ENCODE data around the gene IFT57.
A peak's percentile ranks its signal among the peaks of the same experiment; 100 is the strongest.
"Not testable (repeated sequence)": the region's sequence is repeated elsewhere in the genome, so short reads cannot be mapped to it uniquely, and the experiment has no call there.

Gene IFT57

GRCh38 chr3:108221911-108222852 is at the start of gene IFT57:
TSS of gene IFT57 (minus strand) at chr3:108222424. CDS start at chr3:108222322, 102 bp downstream.
- peak; percentile 98 to 99 for DNase-seq
- TF ChIP-seq CTCF (IDR thresholded peaks at IDR 0.05) = no peak
- H3K9me3 ChIP-seq = no peaks in the 10 kb centered on the region
- intact Hi-C loops (cut with DNase I; ENCODE audit: low total_unique reads) = loop anchor here (2.0 kb wide), 1 partner anchor 129 kb away; no protein-coding TSS in a partner anchor
- peak within 1 kb of the TSS; percentile 73 to 92 for H3K4me3 ChIP-seq
- H3K27me3 ChIP-seq = no peaks in the 10 kb centered on the region
- H3K4me1 ChIP-seq = peaks cover 0 to 44% (median 14%) of the 10 kb centered on the region in 4 donors
- peaks cover 0 to under 1% (median 0%) of the 10 kb centered on the region in 3 donors for H3K36me3 ChIP-seq
- H3K27ac ChIP-seq = peak within 1 kb of the TSS; percentile 83 to 88

- TF ChIP-seq CTCF (IDR thresholded peaks at IDR 0.05) = no peak
- intact Hi-C loops (cut with DNase I; ENCODE audit: low total_unique reads) = no loop called here
Observed at GRCh38 chr3:108271626-108272025, 49.4 kb upstream of the IFT57 start.

GRCh38 chr3:108268235-108268634 is 46.0 kb upstream of the IFT57 start:
- H3K4me1 ChIP-seq; H3K9me3 ChIP-seq; H3K27me3 ChIP-seq; DNase-seq; H3K27ac ChIP-seq; H3K4me3 ChIP-seq; H3K36me3 ChIP-seq; intact Hi-C loops (cut with DNase I; ENCODE audit: low total_unique reads): not testable (repeated sequence)

More at GRCh38 chr3:108271626-108272025, 49.4 kb upstream of the IFT57 start:
- no peaks in the 10 kb centered on the region for H3K27me3 ChIP-seq
- H3K9me3 ChIP-seq = peaks cover 0 to 2% (median 0%) of the 10 kb centered on the region in 3 donors
- no peaks in the 10 kb centered on the region for H3K36me3 ChIP-seq
- H3K4me3 ChIP-seq = no peak overlapping the region
- no peak overlapping the region for H3K27ac ChIP-seq
- no peak for DNase-seq
- no peaks in the 10 kb centered on the region for H3K4me1 ChIP-seq

GRCh38 chr3:108264534-108265298 is 42.5 kb upstream of the IFT57 start:
- DNase-seq; H3K27ac ChIP-seq; H3K27me3 ChIP-seq; H3K4me3 ChIP-seq; H3K36me3 ChIP-seq; H3K4me1 ChIP-seq; intact Hi-C loops (cut with DNase I; ENCODE audit: low total_unique reads); H3K9me3 ChIP-seq: not testable (repeated sequence)

GRCh38 chr3:108255131-108255530 is 32.9 kb upstream of the IFT57 start:
- no peaks in the 10 kb centered on the region for H3K27me3 ChIP-seq
- H3K4me1 ChIP-seq = no peaks in the 10 kb centered on the region
- no peaks in the 10 kb centered on the region for H3K9me3 ChIP-seq
- DNase-seq = no peak
- H3K36me3 ChIP-seq = no peaks in the 10 kb centered on the region
- no peak overlapping the region for H3K27ac ChIP-seq
- H3K4me3 ChIP-seq = no peak overlapping the region
- no peak for TF ChIP-seq CTCF (IDR thresholded peaks at IDR 0.05)
- intact Hi-C loops (cut with DNase I; ENCODE audit: low total_unique reads) = no loop called here

GRCh38 chr3:108251844-108252243 is 29.6 kb upstream of the IFT57 start:
- Histone ChIP-seq H3K27me3 (no peaks in the 10 kb centered on the region), H3K4me1 (no peaks in the 10 kb centered on the region), H3K27ac (no peak overlapping the region), H3K9me3 (no peaks in the 10 kb centered on the region), H3K36me3 (no peaks in the 10 kb centered on the region), H3K4me3 (no peak overlapping the region)
- no peak for DNase-seq
- no peak for TF ChIP-seq CTCF (IDR thresholded peaks at IDR 0.05)
- intact Hi-C loops (cut with DNase I; ENCODE audit: low total_unique reads) = no loop called here

Measured in tibial artery (tissue), 4 donors.